ENCODE data around the gene PMPCA. TPM values are rescaled to one million over a fixed set of nuclear protein-coding genes. Genes with fewer than 3 reads are reported as not detected.
A peak's percentile ranks its signal among the peaks of the same experiment; 100 is the strongest.

Gene PMPCA
- total and polyA plus RNA-seq, 2 of the 13 experiments (the other 11 are each of a cell fraction or from before 2014, with no cell fraction given), result 70.2 to 88.4 TPM

- peak; percentile 97 for TF ChIP-seq RNF2 (conservative IDR thresholded peaks at IDR 0.05; ENCODE audit: low read depth)
- TF ChIP-seq RORA (CRISPR knock-in tag; IDR thresholded peaks at IDR 0.05), result no peak
- no peak for TF ChIP-seq NFE2L2 (IDR thresholded peaks at IDR 0.05; ENCODE audit: low read length)
- TF ChIP-seq FOXM1 (CRISPR knock-in tag; IDR thresholded peaks at IDR 0.05), result no peak
- no peak for TF ChIP-seq SETDB1 (CRISPR knock-in tag; IDR thresholded peaks at IDR 0.05; ENCODE audit: borderline replicate concordance)
- TF ChIP-seq, protein P1, sequence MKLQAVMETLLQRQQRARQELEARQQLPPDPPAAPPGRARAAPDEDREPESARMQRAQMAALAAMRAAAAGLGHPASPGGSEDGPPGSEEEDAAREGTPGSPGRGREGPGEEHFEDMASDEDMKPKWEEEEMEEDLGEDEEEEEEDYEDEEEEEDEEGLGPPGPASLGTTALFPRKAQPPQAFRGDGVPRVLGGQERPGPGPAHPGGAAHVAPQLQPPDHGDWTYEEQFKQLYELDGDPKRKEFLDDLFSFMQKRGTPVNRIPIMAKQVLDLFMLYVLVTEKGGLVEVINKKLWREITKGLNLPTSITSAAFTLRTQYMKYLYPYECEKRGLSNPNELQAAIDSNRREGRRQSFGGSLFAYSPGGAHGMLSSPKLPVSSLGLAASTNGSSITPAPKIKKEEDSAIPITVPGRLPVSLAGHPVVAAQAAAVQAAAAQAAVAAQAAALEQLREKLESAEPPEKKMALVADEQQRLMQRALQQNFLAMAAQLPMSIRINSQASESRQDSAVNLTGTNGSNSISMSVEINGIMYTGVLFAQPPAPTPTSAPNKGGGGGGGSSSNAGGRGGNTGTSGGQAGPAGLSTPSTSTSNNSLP (IDR thresholded peaks at IDR 0.05; ENCODE audit: low read depth, low read length), result no peak
- no peak for TF ChIP-seq ZNF3 (CRISPR knock-in tag; IDR thresholded peaks at IDR 0.05)
- TF ChIP-seq ZNF30 (CRISPR knock-in tag; IDR thresholded peaks at IDR 0.05), result no peak
- TF ChIP-seq CREBL2 (CRISPR knock-in tag; IDR thresholded peaks at IDR 0.05; ENCODE audit: borderline replicate concordance), result no peak
- TF ChIP-seq PLSCR1 (CRISPR knock-in tag; IDR thresholded peaks at IDR 0.05; ENCODE audit: borderline replicate concordance), result no peak
- no peak for TF ChIP-seq EP300 (IDR thresholded peaks at IDR 0.05; ENCODE audit: low read depth in 2 of 2, low read length in 2 of 2)
- TF ChIP-seq EP300 (CRISPR knock-in tag; IDR thresholded peaks at IDR 0.05; ENCODE audit: borderline replicate concordance), result peak; percentile 29; the same call in 1 of the 2 replicates
- TF ChIP-seq HMGA1 (CRISPR knock-in tag; conservative IDR thresholded peaks at IDR 0.05), result no peak
- TF ChIP-seq PHF5A (CRISPR knock-in tag; IDR thresholded peaks at IDR 0.05; ENCODE audit: low read depth, unreplicated experiment), result no peak
- TF ChIP-seq TCF7 (IDR thresholded peaks at IDR 0.05; ENCODE audit: low read depth), result no peak
- TF ChIP-seq RCOR2 (CRISPR knock-in tag; IDR thresholded peaks at IDR 0.05), result no peak
- TF ChIP-seq, protein P2, sequence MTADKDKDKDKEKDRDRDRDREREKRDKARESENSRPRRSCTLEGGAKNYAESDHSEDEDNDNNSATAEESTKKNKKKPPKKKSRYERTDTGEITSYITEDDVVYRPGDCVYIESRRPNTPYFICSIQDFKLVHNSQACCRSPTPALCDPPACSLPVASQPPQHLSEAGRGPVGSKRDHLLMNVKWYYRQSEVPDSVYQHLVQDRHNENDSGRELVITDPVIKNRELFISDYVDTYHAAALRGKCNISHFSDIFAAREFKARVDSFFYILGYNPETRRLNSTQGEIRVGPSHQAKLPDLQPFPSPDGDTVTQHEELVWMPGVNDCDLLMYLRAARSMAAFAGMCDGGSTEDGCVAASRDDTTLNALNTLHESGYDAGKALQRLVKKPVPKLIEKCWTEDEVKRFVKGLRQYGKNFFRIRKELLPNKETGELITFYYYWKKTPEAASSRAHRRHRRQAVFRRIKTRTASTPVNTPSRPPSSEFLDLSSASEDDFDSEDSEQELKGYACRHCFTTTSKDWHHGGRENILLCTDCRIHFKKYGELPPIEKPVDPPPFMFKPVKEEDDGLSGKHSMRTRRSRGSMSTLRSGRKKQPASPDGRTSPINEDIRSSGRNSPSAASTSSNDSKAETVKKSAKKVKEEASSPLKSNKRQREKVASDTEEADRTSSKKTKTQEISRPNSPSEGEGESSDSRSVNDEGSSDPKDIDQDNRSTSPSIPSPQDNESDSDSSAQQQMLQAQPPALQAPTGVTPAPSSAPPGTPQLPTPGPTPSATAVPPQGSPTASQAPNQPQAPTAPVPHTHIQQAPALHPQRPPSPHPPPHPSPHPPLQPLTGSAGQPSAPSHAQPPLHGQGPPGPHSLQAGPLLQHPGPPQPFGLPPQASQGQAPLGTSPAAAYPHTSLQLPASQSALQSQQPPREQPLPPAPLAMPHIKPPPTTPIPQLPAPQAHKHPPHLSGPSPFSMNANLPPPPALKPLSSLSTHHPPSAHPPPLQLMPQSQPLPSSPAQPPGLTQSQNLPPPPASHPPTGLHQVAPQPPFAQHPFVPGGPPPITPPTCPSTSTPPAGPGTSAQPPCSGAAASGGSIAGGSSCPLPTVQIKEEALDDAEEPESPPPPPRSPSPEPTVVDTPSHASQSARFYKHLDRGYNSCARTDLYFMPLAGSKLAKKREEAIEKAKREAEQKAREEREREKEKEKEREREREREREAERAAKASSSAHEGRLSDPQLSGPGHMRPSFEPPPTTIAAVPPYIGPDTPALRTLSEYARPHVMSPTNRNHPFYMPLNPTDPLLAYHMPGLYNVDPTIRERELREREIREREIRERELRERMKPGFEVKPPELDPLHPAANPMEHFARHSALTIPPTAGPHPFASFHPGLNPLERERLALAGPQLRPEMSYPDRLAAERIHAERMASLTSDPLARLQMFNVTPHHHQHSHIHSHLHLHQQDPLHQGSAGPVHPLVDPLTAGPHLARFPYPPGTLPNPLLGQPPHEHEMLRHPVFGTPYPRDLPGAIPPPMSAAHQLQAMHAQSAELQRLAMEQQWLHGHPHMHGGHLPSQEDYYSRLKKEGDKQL (CRISPR knock-in tag; IDR thresholded peaks at IDR 0.05; ENCODE audit: low read depth), result no peak
- TF ChIP-seq XBP1 (CRISPR knock-in tag; IDR thresholded peaks at IDR 0.05), result no peak
- TF ChIP-seq ZNF678 (CRISPR knock-in tag; IDR thresholded peaks at IDR 0.05), result peak; percentile 85; the same call in 1 of the 2 replicates
- peak; percentile 47; the same call in 1 of the 2 replicates for TF ChIP-seq MNT (IDR thresholded peaks at IDR 0.05)
- peak; percentile 93 for TF ChIP-seq ZNF672 (CRISPR knock-in tag; IDR thresholded peaks at IDR 0.05)
Observed at GRCh38 chr9:136363106-136363948, 47.1 kb upstream of the PMPCA start, which contains the start of gene DNLZ (continued).

All from HepG2 (cell line).